Esophagus (tissue), 2 donors: ENCODE measurements around the gene MAPRE2. TPM values are rescaled to one million over a fixed set of nuclear protein-coding genes. Genes with fewer than 3 reads are reported as not detected.
"Not testable (repeated sequence)": the region's sequence is repeated elsewhere in the genome, so short reads cannot be mapped to it uniquely, and the experiment has no call there.

Experiments used
- H3K27ac ChIP-seq, 2 donors: one replicate each; pipeline ENCODE4 v1.5.1; 2013; ENCODE audit warnings: low read depth in 2 of 2, mild to moderate bottlenecking in 2 of 2, inconsistent platforms in 1 of 2, low read length in 1 of 2, moderate library complexity in 1 of 2
- H3K27me3 ChIP-seq, 2 donors: one replicate each; pipeline ENCODE4 v1.6.1; 2013; ENCODE audit warnings: low read length in 2 of 2, control low read depth in 1 of 2, mild to moderate bottlenecking in 1 of 2; ENCODE audit not compliant: insufficient read depth in 2 of 2, control insufficient read depth in 1 of 2
- H3K36me3 ChIP-seq, 2 donors: one replicate each; pipeline ENCODE4 v1.6.1; 2013; ENCODE audit warnings: low read length in 1 of 2; ENCODE audit not compliant: control insufficient read depth in 2 of 2, insufficient read depth in 2 of 2
- H3K4me1 ChIP-seq, 2 donors: one replicate each; pipeline ENCODE4 v1.6.1; 2013; ENCODE audit warnings: low read length in 1 of 2; ENCODE audit not compliant: control insufficient read depth in 2 of 2, insufficient read depth in 2 of 2
- H3K4me3 ChIP-seq, 2 donors: one replicate each; pipeline ENCODE4 v1.5.1; 2013; ENCODE audit warnings: low read length in 2 of 2, mild to moderate bottlenecking in 2 of 2, low read depth in 1 of 2, moderate library complexity in 1 of 2
- H3K9me3 ChIP-seq, 2 donors: one replicate each; pipeline ENCODE4 v1.6.1; 2013; ENCODE audit warnings: mild to moderate bottlenecking in 2 of 2, low read depth in 1 of 2, low read length in 1 of 2, moderate library complexity in 1 of 2; ENCODE audit not compliant: control insufficient read depth in 2 of 2, insufficient read depth in 1 of 2
- WGBS, 2 donors: extraction: QIAGEN DNeasy Blood & Tissue Kit; methylation state at CpG; one replicate each; pipeline ENCODE4 v1.1.7; 2013; 5-methylcytosine and 5-hydroxymethylcytosine counted together
- polyA plus RNA-seq, 2 donors: library from polyadenylated mRNA; stranded (reverse); fragments of 200-250 nt; gene quantifications; one replicate each; pipeline ENCODE4 v1.2.3, GENCODE V29; 2013
- donor health status: healthy with polysubstance abuse.
- donor health status: Bipolar disorder and iron deficiency.

The MAPRE2 gene
- polyA plus RNA-seq, 2 donors: 2.4 to 3.5 TPM

GRCh38 chr18:35097195-35097594, 56.0 kb downstream of the MAPRE2 start:
- Histone ChIP-seq H3K27me3 (no peaks in the 10 kb centered on the region), H3K36me3 (no peaks in the 10 kb centered on the region), H3K4me3 (no peak overlapping the region), H3K9me3 (no peaks in the 10 kb centered on the region), H3K27ac (no peak overlapping the region), H3K4me1 (no peaks in the 10 kb centered on the region)
- WGBS, 2 donors: 95 to 96% methylated on average over 5 of the region's 5 CpGs

- WGBS, 2 donors: 96 to 98% methylated on average over 2 of the region's 2 CpGs
- no peaks in the 10 kb centered on the region for H3K9me3 ChIP-seq
- no peaks in the 10 kb centered on the region for H3K27me3 ChIP-seq
- no peak overlapping the region for H3K27ac ChIP-seq
- no peak overlapping the region for H3K4me3 ChIP-seq
- no peaks in the 10 kb centered on the region for H3K4me1 ChIP-seq
- no peaks in the 10 kb centered on the region for H3K36me3 ChIP-seq
These were observed 56.5 kb downstream of the MAPRE2 start for GRCh38 chr18:35097763-35098162.

GRCh38 chr18:35099911-35100310, 58.7 kb downstream of the MAPRE2 start:
- Histone ChIP-seq H3K4me3 (no peak overlapping the region), H3K36me3 (no peaks in the 10 kb centered on the region), H3K27ac (no peak overlapping the region), H3K9me3 (no peaks in the 10 kb centered on the region), H3K27me3 (no peaks in the 10 kb centered on the region), H3K4me1 (no peaks in the 10 kb centered on the region)

- no peak overlapping the region for H3K27ac ChIP-seq
- no peaks in the 10 kb centered on the region for H3K4me1 ChIP-seq
- no peaks in the 10 kb centered on the region for H3K36me3 ChIP-seq
- H3K4me3 ChIP-seq: no peak overlapping the region
- no peaks in the 10 kb centered on the region for H3K27me3 ChIP-seq
- H3K9me3 ChIP-seq: no peaks in the 10 kb centered on the region
- 94 to 95% methylated on average over 5 of the region's 5 CpGs for WGBS, 2 donors
These were observed 63.3 kb downstream of the MAPRE2 start for GRCh38 chr18:35104391-35105051.

GRCh38 chr18:35106013-35106844, 65.0 kb downstream of the MAPRE2 start:
- Histone ChIP-seq H3K27me3 (no peaks in the 10 kb centered on the region), H3K36me3 (no peaks in the 10 kb centered on the region), H3K27ac (no peak overlapping the region), H3K9me3 (no peaks in the 10 kb centered on the region), H3K4me1 (no peaks in the 10 kb centered on the region), H3K4me3 (no peak overlapping the region)
- 80 to 83% methylated on average over 4 of the region's 4 CpGs for WGBS, 2 donors

GRCh38 chr18:35106845-35107148, 65.6 kb downstream of the MAPRE2 start:
- no peak overlapping the region for H3K27ac ChIP-seq
- H3K27me3 ChIP-seq: no peaks in the 10 kb centered on the region
- no peaks in the 10 kb centered on the region for H3K36me3 ChIP-seq
- H3K9me3 ChIP-seq: no peaks in the 10 kb centered on the region
- WGBS, 2 donors: 61 to 64% methylated on average over 2 of the region's 2 CpGs
- H3K4me1 ChIP-seq: no peaks in the 10 kb centered on the region
- no peak overlapping the region for H3K4me3 ChIP-seq

- H3K4me3 ChIP-seq: no peak overlapping the region
- no peak overlapping the region for H3K27ac ChIP-seq
- H3K27me3 ChIP-seq: no peaks in the 10 kb centered on the region
- no peaks in the 10 kb centered on the region for H3K36me3 ChIP-seq
- no peaks in the 10 kb centered on the region for H3K9me3 ChIP-seq
- H3K4me1 ChIP-seq: no peaks in the 10 kb centered on the region
These were observed 66.0 kb downstream of the MAPRE2 start for GRCh38 chr18:35107216-35107615.

- H3K27ac ChIP-seq, H3K27me3 ChIP-seq, H3K4me3 ChIP-seq, H3K36me3 ChIP-seq, H3K9me3 ChIP-seq, H3K4me1 ChIP-seq: not testable (repeated sequence)
- WGBS, 2 donors: 96 to 100% methylated on average over 1 of the region's 1 CpG
These were observed 66.9 kb downstream of the MAPRE2 start for GRCh38 chr18:35108088-35108487.

- H3K4me1 ChIP-seq: no peaks in the 10 kb centered on the region
- H3K4me3 ChIP-seq: no peak overlapping the region
- 89 to 91% methylated on average over 3 of the region's 3 CpGs for WGBS, 2 donors
- no peaks in the 10 kb centered on the region for H3K36me3 ChIP-seq
- no peaks in the 10 kb centered on the region for H3K9me3 ChIP-seq
- no peaks in the 10 kb centered on the region for H3K27me3 ChIP-seq
- H3K27ac ChIP-seq: no peak overlapping the region
These were observed 68.8 kb downstream of the MAPRE2 start for GRCh38 chr18:35110059-35110458.
